ENCODE data around the gene FABP3.

FABP3 gene

DNA sequence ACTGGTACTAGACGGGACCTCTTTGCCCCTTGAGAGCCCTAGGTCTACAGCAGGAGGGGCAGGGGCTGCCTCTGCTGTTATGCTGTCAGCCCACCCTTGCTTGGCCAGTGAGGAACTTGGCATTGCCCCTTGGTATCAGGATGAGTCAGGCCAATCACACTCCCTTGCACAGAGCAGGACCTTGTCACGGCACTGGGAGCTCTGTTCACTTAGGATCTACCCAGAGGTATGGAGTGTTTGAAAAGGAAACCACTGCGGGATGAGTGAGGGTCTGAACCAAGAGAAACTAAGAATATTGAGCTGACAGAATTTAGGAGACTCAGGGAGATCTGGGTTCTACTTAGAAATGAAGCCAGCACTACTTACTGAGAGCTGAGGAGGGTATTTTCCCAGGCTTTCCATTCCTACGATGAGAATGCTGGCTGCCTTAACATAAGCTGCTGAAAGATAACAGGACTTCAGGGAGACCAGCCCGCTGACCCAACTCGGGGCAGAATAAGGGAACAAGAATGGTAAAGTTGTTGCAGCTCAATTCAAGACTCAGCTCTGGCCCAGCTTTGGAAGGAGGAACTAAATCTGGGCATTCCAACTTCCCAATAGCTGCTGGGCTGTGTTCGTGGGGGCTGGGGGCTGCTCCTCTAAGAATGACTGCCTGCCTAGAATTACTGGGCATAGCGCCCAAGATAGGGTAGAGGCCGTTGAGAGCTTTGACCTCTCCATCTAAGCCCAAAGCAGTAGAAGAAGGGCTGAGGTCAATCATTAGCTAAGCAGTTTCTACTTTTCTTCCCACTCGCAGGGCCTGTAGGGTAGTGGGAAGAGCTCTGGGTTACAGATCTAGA, 1.5 kb downstream of the FABP3 start:
- no peak for DNase-seq

GRCh38 chr1:31370565-31370964, 2.3 kb downstream of the FABP3 start:
- DNase-seq: no peak

GRCh38 chr1:31370021-31370420, 2.9 kb downstream of the FABP3 start:
- no peak for DNase-seq

GRCh38 chr1:31368611-31369107, 4.2 kb downstream of the FABP3 start:
- no peak for DNase-seq

- DNase-seq: no peak
Observed at GRCh38 chr1:31366796-31367195, 6.1 kb downstream of the FABP3 start.

GRCh38 chr1:31364561-31365250, 8.2 kb downstream of the FABP3 start:
- DNase-seq: no peak

DNA sequence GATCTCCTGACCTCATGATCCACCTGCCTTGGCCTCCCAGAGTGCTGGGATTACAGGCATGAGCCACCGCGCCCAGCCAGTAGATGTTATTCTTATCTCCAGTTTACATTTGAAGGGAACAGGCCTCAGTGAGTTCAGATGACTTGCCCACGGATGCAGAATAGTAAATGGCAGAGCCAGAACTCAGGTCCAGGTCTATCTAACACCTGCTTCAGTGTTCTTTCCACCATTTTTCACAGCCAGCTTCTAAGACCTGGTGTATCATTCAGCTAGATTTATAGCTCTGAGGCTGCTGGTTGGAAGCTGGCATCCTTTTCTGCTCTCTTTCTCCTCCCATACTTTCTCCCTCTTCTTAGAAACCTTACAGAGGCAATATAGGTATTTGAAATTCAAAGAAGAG, 10.8 kb downstream of the FABP3 start:
- no peak for DNase-seq

- DNase-seq: no peak
Observed at GRCh38 chr1:31361607-31362006, 11.3 kb downstream of the FABP3 start.

GRCh38 chr1:31356427-31356826, 16.4 kb downstream of the FABP3 start:
- no peak for DNase-seq

GRCh38 chr1:31354283-31354682, 18.6 kb downstream of the FABP3 start:
- no peak for DNase-seq

- no peak for DNase-seq
Observed at GRCh38 chr1:31348449-31348848, 24.4 kb downstream of the FABP3 start.

DNA sequence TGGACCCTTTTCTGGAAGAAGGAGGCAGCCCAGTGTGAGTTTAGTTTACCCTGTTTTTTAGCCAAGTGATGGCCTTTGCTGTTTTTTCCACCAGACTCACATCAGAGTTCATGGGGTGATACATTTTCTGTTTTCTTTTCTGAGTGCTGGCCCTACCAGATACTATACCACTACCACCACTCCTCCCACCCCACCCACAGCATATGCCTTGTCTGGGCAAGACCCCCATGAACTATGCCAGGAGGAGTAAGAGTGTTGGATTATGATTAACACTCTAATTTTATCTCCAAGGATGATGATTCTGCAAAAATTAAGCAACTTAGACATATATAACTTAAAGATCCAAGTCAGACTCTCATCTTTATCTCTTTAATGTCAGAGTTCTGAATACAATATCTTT, 26.1 kb downstream of the FABP3 start:
- no peak for DNase-seq

- no peak for DNase-seq
Observed at GRCh38 chr1:31345635-31346034, 27.2 kb downstream of the FABP3 start.

DNA sequence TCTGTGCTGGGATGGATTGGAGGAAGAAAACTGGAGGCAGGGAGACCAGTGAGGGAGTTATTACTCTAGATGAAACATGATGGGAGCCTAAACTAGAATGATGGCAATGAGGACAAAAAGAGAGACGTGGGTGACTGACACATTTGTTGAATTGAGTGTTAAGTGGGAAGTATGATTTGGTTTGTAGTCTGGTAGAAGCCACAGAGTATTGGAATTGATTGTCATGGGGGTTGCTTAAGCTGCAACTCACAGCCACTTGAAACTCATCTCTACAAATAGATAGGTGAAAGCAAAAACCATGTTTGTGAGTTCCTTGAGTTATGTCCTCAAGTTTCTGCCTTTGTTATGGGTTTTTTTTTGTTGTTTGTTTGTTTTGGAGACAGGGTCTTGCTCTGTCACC, 28.4 kb downstream of the FABP3 start:
- no peak for DNase-seq

DNA sequence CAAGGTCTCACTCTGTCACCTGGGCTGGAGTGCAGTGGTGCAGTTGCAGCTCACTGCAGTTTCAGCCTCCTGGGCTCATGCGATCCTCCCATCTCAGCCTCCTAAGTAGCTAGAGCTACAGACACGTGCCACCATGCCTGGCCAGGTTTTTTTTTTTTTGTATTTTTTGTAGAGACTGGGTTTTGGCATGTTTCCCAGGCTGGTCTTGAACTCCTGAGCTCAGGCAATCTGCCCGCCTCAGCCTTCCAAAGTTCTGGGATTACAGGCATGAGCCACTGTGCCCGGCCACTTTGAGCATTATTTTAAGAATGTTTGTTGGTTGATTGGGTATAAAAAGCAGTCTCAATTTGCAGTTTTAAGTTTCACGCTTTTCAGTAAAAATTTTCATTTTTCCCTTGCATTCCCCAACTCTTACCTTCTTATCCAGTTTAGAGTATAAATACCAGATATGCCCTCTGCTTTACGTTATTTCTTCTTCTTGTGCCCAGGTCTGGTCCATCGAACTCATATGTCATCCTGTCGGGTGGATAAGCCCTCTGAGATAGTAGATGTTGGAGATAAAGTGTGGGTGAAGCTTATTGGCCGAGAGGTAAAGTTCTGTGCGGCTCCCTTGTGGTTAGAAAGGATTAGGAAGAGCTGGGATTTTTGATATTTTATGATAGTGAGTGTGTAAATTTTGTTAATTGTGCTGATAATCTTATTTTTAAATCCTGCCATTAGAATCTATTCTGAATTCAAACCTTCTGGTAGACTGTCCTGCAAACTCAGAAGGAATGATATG, 36.0 kb downstream of the FABP3 start:
- DNase-seq: no peak

DNA sequence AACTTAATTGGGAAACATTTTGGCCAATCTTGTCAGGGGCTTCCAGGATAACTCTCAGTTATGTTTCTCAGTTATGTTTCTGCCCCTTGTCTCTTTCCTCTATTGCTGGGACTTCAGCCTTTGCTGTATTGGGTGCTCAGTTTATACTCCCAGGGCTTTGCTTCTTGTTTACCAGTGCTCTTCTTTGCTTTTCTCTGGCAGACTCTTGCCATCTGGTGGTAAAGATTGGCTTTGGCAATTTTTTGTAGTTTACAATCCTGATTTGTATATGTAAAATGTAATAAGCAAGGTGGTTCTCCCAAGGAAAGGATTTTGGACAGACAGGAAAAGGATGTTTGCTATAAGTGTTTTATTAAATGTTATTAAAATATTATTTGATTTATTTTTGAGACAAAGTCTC, 37.9 kb downstream of the FABP3 start:
- no peak for DNase-seq

DNA sequence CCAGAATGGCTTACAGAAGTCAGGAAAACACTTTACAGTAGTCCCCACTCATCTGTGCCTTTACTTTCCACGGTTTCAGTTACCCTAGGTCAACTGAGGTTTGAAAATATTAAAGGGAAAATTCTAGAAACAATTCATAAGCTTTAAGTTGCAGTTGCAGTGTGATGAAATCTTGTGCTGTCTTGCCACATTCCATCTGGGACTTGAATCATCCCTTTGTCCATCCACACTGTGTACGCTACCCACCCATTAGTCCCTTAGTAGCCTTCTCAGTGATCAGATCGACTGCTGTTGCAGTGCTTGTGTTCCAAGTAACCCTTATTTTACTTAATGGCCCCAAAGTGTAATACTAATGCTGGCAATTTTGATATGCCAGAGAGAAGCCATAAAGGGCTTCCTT, 45.5 kb downstream of the FABP3 start:
- no peak for DNase-seq

DNA sequence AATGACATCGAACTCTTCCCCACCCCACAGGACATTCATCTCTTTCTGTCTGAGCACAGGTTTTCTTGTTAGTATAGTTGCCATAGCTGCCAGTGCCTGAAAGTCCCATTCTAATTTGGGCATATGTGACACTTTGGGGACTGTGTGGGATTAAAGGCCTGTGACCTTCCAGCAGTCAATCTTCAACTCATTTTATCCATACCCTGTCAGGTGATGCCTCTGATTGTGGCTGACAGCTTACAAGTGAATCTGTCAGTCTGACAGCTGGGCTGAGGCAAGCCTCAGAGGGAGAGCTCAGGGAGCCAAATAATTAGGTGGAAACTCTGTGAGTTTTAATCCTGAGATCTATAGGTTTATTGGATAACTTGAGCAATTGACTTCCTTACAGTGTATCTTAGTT, 46.4 kb downstream of the FABP3 start:
- no peak for DNase-seq

- no peak for DNase-seq
Observed at GRCh38 chr1:31324992-31325391, 47.9 kb downstream of the FABP3 start.

GRCh38 chr1:31324093-31324492, 48.8 kb downstream of the FABP3 start:
- no peak for DNase-seq

DNA sequence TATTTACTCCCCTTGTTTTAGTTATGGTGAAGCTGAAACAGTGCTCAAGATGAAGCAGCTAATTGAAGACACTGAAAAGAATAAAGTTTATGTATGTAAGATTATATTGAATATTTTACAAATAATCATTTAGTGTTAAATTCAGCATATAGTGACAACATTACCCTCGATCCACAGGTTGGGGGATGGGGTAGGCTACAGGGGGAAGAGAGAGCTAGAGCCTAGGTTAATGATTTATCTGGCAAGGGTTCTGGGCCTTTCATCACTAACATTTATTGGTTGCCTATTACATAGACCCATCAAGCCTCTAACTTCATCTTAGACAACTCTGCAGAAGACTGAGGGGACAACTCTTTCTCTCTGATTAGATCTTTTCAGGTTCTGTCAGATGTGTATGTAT, 54.7 kb downstream of the FABP3 start:
- DNase-seq: no peak

GRCh38 chr1:31315902-31316301, 57.0 kb downstream of the FABP3 start:
- no peak for DNase-seq
